ENCODE results near the gene ATXN7L2.

- TF ChIP-seq CTCF (IDR thresholded peaks at IDR 0.05; ENCODE audit: insufficient read depth, low read depth, low read length): no peak
- TF ChIP-seq EZH2 (IDR thresholded peaks at IDR 0.05; ENCODE audit: insufficient read depth, low read length): no peak
These were observed 45.0 kb downstream of the ATXN7L2 start for GRCh38 chr1:109528712-109529111.
